RWPE2 (cell line): ENCODE measurements around the gene SLC44A1.

ENCODE experiments used
- ATAC-seq: fragments of 200-7000 bp; cut with Tn5 transposase; 3 replicates; pipeline ENCODE4 v1.9.1; 2021; ENCODE audit warnings: low read depth
- DNase-seq: peaks from one replicate; pipeline ENCODE4 v3.0.0-alpha.2; 2020; ENCODE audit warnings: low spot score
- H3K27ac ChIP-seq: fragments of 450-650 bp; 2 replicates; pipeline ENCODE4 v1.5.1; 2017; ENCODE audit warnings: mild to moderate bottlenecking; ENCODE audit not compliant: poor library complexity, severe bottlenecking
- H3K27me3 ChIP-seq: fragments of 250-450 bp; sonication (Bioruptor Pico); 2 replicates; pipeline ENCODE4 v1.5.1; 2021; ENCODE audit warnings: mild to moderate bottlenecking, moderate library complexity; ENCODE audit not compliant: insufficient read depth, poor library complexity, severe bottlenecking
- H3K36me3 ChIP-seq: fragments of 250-450 bp; sonication (Bioruptor Pico); 2 replicates; pipeline ENCODE4 v1.5.1; 2020; ENCODE audit warnings: low read depth, mild to moderate bottlenecking, moderate library complexity
- H3K4me1 ChIP-seq: fragments of 250-450 bp; sonication (Bioruptor Pico); 2 replicates; pipeline ENCODE4 v1.5.1; 2021; ENCODE audit warnings: mild to moderate bottlenecking, moderate library complexity; ENCODE audit not compliant: insufficient read depth, poor library complexity, severe bottlenecking
- H3K4me3 ChIP-seq: fragments of 250-450 bp; sonication (Bioruptor Pico); 2 replicates; pipeline ENCODE4 v1.5.1; 2021; ENCODE audit warnings: mild to moderate bottlenecking, moderate library complexity; ENCODE audit not compliant: severe bottlenecking
- H3K9me3 ChIP-seq: fragments of 250-450 bp; sonication (Bioruptor Pico); 2 replicates; pipeline ENCODE4 v1.5.1; 2021; ENCODE audit warnings: mild to moderate bottlenecking, moderate library complexity; ENCODE audit not compliant: severe bottlenecking
- CTCF ChIP-seq: fragments of 450-650 bp; IDR thresholded peaks from one replicate; pipeline ENCODE4 v1.5.1; 2017; ENCODE audit warnings: mild to moderate bottlenecking, moderate library complexity; ENCODE audit not compliant: poor library complexity, severe bottlenecking

The SLC44A1 gene

GRCh38 chr9:105344283-105344682 is 99.8 kb downstream of the SLC44A1 start:
- no peak overlapping the region for H3K4me3 ChIP-seq
- no peaks in the 10 kb centered on the region for H3K9me3 ChIP-seq
- no peaks in the 10 kb centered on the region for H3K36me3 ChIP-seq
- DNase-seq (no peak), ATAC-seq (no peak)
- no peak for TF ChIP-seq CTCF
- H3K4me1 ChIP-seq = no peaks in the 10 kb centered on the region
- no peaks in the 10 kb centered on the region for H3K27me3 ChIP-seq
- H3K27ac ChIP-seq = no peak overlapping the region

DNA sequence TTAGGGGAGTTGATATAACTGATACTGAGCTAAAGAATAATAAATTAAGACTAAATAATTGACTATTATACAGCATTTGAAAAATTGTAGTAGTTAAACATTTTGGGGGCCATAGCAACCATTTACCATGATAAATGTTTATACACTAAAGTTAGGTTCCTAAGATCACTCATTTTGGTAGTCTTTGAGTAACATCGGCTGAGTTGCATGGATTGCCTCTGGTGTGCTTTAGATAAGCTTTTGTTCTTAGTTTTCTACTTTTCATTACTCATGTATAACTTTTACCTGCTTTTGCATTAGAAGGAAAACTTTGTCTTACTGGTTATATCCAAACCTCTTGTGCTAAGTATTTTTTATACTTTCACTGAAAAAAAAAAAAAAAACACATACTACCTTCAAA is 101.2 kb downstream of the SLC44A1 start:
- Histone ChIP-seq H3K4me1 (no peaks in the 10 kb centered on the region), H3K27ac (no peak overlapping the region), H3K27me3 (no peaks in the 10 kb centered on the region), H3K9me3 (no peaks in the 10 kb centered on the region), H3K36me3 (no peaks in the 10 kb centered on the region), H3K4me3 (no peak overlapping the region)
- no peak for TF ChIP-seq CTCF
- DNase-seq (no peak), ATAC-seq (no peak)

GRCh38 chr9:105346273-105346672 is 101.8 kb downstream of the SLC44A1 start:
- Histone ChIP-seq H3K9me3 (no peaks in the 10 kb centered on the region), H3K27ac (no peak overlapping the region), H3K36me3 (no peaks in the 10 kb centered on the region), H3K27me3 (no peaks in the 10 kb centered on the region), H3K4me1 (no peaks in the 10 kb centered on the region), H3K4me3 (no peak overlapping the region)
- DNase-seq (no peak), ATAC-seq (no peak)
- TF ChIP-seq CTCF = no peak

- DNase-seq = no peak
- no peak for TF ChIP-seq CTCF
- Histone ChIP-seq H3K4me3 (no peak overlapping the region), H3K4me1 (no peaks in the 10 kb centered on the region), H3K9me3 (no peaks in the 10 kb centered on the region), H3K36me3 (no peaks in the 10 kb centered on the region; the same call in 1 of the 2 replicates), H3K27me3 (no peaks in the 10 kb centered on the region), H3K27ac (no peak overlapping the region)
- no peak for ATAC-seq
These were observed 110.0 kb downstream of the SLC44A1 start for GRCh38 chr9:105354448-105354847.

DNA sequence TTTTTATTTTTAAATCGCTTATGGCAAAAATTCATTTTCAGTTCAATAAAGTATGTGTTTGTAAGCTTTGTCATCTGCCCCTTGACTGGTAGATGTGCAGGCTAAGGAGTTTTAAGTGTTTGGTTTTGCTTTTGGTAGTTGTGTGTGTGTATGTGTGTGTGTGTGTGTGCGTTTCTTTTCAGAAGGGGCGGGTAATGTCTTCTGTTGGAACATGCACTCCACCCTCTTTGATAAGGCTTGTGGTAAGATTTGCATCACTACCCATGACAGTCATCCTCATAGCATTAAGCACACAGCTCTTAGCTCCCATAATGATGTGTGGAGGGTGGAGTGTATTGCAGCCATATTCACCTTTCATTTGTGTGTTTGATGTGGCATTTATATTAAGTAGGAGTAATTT is 111.3 kb downstream of the SLC44A1 start:
- Histone ChIP-seq H3K4me1 (no peaks in the 10 kb centered on the region), H3K27ac (no peak overlapping the region), H3K4me3 (no peak overlapping the region), H3K9me3 (no peaks in the 10 kb centered on the region), H3K36me3 (no peaks in the 10 kb centered on the region; the same call in 1 of the 2 replicates), H3K27me3 (no peaks in the 10 kb centered on the region)
- no peak for TF ChIP-seq CTCF
- ATAC-seq = 0 out of 3 replicates have a peak, but pooled peaks have one; percentile 40
- no peak for DNase-seq
